HG02981 (cell line): ENCODE results near the gene GADD45A.
"Not testable (repeated sequence)": the region's sequence is repeated elsewhere in the genome, so short reads cannot be mapped to it uniquely, and the experiment has no call there.

Experiments
- ATAC-seq: cut with Tn5 transposase; IDR thresholded peaks from one replicate; pipeline ENCODE4 v1.9.1; 2021; ENCODE audit warnings: mild to moderate bottlenecking, moderate library complexity; ENCODE audit not compliant: unreplicated experiment

GADD45A gene

GRCh38 chr1:67685067-67685557, at the start of gene GADD45A:
Gene GADD45A, plus strand, starts transcription at chr1:67685201. Its CDS starts 294 bp downstream, at chr1:67685495.
- ATAC-seq = peak; percentile 86

GRCh38 chr1:67636146-67636545, 48.9 kb upstream of the GADD45A start:
- no peak for ATAC-seq

- ATAC-seq = no peak
Observed at GRCh38 chr1:67639361-67639760, 45.6 kb upstream of the GADD45A start.

- no peak for ATAC-seq
Observed at GRCh38 chr1:67642629-67643028, 42.4 kb upstream of the GADD45A start.

GRCh38 chr1:67644566-67644965, 40.4 kb upstream of the GADD45A start:
- ATAC-seq = no peak

- no peak for ATAC-seq
Observed at GRCh38 chr1:67645495-67646144, 39.4 kb upstream of the GADD45A start.

GRCh38 chr1:67646145-67647035, 38.6 kb upstream of the GADD45A start:
- ATAC-seq = no peak

- ATAC-seq = no peak
Observed at GRCh38 chr1:67647036-67647798, 37.8 kb upstream of the GADD45A start.

GRCh38 chr1:67647814-67648358, 37.1 kb upstream of the GADD45A start:
- ATAC-seq = no peak

- no peak for ATAC-seq
Observed at GRCh38 chr1:67648582-67649326, 36.2 kb upstream of the GADD45A start.

GRCh38 chr1:67650061-67650460, 34.9 kb upstream of the GADD45A start:
- ATAC-seq = no peak

- no peak for ATAC-seq
Observed at GRCh38 chr1:67651031-67651430, 34.0 kb upstream of the GADD45A start.

GRCh38 chr1:67652800-67653199, 32.2 kb upstream of the GADD45A start:
- ATAC-seq = no peak

GRCh38 chr1:67653304-67653703, 31.7 kb upstream of the GADD45A start:
- ATAC-seq = no peak

- ATAC-seq = no peak
Observed at GRCh38 chr1:67655581-67655980, 29.4 kb upstream of the GADD45A start.

GRCh38 chr1:67657152-67657551, 27.8 kb upstream of the GADD45A start:
- not testable (repeated sequence) for ATAC-seq

GRCh38 chr1:67659229-67659628, 25.8 kb upstream of the GADD45A start:
- no peak for ATAC-seq

- no peak for ATAC-seq
Observed at GRCh38 chr1:67662884-67663283, 22.1 kb upstream of the GADD45A start.

- ATAC-seq = no peak
Observed at GRCh38 chr1:67664048-67664447, 21.0 kb upstream of the GADD45A start.

- not testable (repeated sequence) for ATAC-seq
Observed at GRCh38 chr1:67665307-67665706, 19.7 kb upstream of the GADD45A start.
